GM11168 (cell line): ENCODE results near the gene SERTAD4.

ENCODE experiments used
- in situ Hi-C: fragments of 300-500 bp; cut with MboI; formaldehyde crosslinking; loops from one replicate; pipeline ENCODE4 v1.12.0; 2022; ENCODE audit warnings: low sequenced_read_pairs; ENCODE audit not compliant: unreplicated experiment

SERTAD4 gene

GRCh38 chr1:210294999-210295745 is 62.6 kb downstream of the SERTAD4 start:
- in situ Hi-C loops: loop anchor here (10.0 kb wide), 1 partner anchor 140 kb away; no protein-coding TSS in a partner anchor
